Stromal cell of bone marrow (primary cell): ENCODE results near the gene RWDD1.
"Not testable (repeated sequence)": the region's sequence is repeated elsewhere in the genome, so short reads cannot be mapped to it uniquely, and the experiment has no call there.

Experiments used
- DNase-seq: peaks from one replicate; pipeline ENCODE4 v3.0.0-alpha.2; 2012; ENCODE audit warnings: low read depth

RWDD1 gene

DNA sequence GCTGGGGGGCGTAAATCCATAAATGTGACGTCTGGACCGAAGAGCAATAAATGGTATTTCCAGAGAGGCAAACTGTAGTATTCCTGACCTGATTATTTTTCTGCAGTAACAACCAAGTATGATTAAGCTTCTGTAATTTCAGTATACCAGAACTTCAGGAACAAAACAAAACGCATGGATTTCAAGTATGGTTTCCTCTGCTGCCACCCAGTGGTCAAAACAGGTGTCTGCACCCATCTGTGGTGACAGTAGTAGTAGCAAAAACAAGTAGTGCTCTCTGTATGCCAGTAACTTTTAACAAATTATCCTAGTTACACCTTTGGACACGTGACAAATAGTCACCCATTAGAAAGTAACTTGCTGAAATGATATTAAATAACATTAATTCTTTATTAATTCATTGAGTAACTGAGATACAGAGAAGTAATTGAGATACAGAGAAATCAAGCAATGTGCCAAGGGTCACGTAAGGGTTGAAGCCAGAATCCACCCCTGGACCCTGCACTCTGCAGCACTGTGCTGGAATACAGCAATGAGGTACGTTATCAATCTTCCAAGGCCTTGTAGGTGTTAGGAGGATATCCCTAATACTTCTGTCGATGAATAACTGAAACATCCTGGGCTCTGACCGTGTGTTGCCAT, 9.8 kb upstream of the RWDD1 start:
- DNase-seq, result peak; percentile 57

DNA sequence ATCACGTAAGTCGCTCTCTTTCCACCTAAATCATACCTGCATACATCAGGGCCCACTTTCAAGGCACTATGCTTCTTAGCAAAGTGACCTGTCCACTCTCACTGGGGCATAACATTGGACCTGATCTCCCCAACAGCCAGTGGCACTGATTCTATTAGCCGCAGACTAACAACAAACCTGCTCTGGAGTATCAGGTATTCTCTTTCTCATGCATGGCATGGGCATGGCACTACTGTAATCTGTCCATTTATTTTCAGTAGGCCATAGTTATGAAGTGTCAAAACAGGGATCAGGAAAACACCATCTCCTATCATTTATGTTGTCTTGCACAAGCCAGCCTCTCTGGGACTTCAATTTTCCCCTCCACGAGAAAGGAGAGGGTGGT, 9.3 kb upstream of the RWDD1 start:
- DNase-seq, result no peak

DNA sequence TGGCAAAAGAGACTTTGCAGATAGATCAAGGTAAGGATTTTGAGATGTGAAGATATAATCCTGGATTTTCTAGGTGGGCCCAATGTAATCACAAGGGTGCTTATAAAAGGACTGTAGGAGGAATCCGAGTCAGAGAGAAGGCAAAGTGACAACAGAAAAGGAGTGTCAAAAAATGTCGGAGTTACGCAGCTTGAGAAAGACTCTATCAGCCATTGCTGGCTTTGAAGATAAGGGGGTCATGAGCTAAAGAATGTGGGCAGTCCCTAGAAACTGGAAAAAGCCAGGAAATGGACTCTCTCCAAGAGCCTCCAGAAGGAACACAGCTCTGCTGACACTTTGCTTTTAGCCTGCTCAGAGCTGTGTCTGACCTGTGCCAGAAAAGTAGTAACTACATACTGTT, 8.7 kb upstream of the RWDD1 start:
- no peak for DNase-seq

DNA sequence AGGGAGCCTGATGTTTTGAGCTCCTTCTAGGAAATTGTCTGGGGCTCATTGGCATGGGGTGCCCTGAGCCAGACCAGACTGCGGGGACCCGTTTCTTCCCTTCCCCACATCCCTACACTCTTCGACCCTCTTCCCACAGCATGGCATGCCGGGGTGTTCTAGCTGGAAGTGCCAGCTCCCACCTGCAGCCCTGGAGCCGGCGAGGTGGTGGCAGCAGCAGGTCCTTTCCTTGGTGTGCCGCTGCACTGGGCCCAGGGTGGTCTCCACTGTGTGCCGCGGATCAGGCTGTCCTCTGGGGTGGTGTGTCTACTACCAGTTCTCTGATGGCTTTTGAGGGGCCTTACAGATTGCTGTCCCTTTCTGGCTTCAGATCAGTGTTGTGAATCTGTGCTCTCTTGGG, 7.5 kb upstream of the RWDD1 start:
- DNase-seq, result no peak

DNA sequence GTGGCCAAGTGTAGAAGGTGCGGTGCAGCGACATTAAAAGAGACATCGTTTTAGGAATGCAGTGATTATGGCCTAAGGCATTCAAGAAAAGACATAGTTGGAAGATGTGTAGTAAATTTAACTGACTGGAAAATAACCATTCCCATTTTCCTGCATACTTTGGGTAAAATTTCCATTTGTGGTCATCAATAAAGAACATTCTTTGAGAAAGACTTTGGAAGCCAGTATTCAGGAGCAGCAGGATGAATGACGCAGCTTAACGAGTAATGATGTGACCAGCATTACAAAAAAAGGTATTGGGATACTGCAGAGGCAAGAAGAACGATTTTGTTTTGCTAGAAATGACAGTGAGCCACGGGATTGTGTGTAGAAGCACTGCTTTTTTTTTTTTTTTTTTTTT, 7.0 kb upstream of the RWDD1 start:
- DNase-seq, result no peak

DNA sequence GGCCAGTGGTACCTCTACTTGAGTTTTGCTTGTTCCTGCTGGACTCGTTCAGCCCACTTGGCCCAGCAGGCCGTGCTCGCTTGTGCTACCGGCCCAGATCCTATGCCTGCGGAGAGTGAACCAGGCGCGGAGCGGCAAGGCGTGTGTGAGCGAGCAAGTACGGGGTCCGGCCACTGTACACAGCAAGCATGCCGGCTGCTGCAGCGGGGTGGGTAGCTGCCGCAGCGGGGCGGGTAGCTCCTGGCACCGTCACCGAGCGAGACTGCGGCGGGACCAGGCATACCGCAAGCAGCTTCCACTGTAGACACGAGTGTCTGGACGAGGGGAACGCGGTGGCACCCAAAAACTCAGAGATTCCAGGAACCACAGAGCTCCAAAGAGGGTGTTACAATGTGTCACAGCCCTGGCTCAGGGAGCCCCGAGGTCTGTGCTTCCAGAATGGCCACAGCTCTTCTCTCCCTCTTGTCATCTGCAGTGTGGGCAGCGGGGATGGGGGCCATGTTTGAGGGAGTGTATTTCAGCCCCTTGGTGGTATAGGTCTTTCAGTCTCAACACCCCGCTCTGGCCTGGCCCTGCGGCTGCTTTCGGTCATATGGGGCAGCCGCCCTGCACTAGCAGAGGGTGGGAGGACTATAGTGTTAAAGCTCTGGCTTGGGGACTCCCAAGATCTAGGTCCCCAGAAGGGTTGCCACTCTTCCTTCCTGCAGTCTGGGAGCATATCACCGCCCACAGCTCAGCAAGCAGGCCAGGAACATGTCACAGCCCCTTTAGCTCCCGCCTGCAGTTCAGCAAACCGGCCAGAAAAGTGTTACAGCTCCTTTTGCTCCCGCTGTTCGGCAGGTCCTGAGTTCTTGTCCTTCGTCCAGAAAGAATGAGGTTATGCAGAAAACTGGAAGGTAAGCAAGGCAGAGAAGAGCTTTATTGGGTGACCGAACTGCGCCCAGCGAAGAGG, 6.1 kb upstream of the RWDD1 start:
- DNase-seq, result no peak

DNA sequence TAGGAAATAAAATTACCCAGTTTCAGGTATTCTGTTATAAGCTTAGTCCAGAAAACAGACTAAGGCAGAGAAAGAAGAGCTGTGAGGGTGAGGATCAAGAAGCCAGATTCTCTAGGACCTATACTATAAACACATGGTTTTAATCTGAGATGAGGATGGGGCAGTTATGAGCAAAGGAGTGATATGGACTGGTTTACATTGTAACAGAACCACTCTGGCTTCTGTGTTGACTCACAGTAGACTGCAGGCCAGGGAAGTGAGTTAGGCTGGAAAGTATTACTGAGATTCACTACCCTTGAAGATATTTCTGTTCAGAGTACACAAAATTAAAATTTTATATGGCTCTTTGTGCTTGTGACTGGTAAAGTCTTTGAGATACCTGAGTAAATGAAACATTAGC, 3.2 kb upstream of the RWDD1 start:
- DNase-seq, result no peak

DNA sequence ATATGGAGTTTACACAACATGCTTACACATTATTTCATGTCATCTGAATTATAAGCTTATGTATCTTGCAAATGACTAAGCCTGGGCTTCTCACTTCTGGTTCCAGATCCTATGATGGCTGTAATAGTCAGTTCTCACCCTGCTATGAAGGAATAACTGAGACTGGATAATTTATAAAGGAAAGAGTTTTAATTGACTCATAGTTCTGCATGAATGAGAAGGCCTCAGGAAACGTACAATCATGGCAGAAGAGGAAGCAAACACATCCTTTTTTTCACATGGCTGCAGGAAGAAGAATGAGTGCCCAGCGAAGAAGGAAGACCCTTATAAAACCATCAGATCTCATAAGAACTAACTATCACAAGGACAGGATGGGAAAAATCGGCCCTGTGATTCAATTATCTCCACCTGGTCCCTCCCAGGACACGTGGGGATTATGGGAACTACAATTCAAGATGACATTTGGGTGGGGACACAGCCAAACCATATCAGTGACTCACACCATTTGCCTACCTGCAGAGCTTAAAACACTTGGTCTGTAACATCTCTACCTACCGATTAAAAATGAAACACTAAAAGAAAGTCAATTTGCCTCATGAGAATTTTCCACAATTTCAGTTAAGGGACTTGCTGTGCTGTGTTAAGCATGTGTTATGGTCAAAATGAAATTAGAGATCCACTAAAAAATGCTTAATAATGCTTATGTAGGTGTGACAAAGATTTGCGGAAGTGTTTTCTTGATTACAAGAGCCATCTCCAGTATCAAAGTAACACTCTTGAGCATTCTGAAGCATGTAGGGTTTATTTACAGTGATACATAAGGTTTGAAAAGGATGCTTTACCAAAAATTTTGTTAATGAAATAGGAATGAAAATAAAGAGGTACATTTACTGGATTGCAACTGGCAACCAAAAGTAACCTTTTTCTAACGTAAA, 2.2 kb upstream of the RWDD1 start:
- DNase-seq, result no peak

DNA sequence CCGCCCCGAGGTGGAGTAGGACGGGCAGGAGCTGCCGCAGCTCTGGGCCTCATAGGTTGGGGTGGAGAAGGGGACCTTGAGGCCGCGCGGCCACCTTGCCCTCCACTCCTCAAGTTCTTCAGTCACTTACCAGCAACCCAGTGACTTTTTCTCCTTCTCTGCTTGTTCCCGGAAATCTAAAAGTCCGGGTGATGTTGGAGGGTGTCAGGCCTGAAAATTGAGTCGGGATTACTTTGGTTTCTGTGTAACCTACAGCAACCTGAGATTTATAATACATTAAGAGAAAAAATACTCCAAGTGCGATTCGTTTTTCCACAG, 338 bp downstream of the RWDD1 start:
- no peak for DNase-seq

DNA sequence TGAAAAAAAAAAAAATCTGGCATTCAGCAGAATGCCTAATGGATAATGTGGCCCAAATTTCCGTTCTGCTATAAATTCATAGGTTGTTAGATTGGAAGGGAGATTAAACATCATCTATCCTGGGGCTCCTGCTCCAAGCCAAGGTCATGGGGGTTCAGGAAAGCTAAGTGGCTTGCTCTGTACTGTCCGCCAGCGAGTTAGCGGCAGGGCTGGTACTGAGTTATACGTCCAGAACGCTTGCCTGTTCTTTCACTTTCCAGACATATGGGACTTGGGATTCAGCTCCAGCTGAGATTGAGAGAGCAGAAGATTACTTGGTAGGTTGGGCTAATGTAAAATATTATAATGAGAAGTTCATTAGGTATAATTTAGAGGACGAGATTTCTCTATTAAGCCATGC, 858 bp downstream of the RWDD1 start:
- no peak for DNase-seq

DNA sequence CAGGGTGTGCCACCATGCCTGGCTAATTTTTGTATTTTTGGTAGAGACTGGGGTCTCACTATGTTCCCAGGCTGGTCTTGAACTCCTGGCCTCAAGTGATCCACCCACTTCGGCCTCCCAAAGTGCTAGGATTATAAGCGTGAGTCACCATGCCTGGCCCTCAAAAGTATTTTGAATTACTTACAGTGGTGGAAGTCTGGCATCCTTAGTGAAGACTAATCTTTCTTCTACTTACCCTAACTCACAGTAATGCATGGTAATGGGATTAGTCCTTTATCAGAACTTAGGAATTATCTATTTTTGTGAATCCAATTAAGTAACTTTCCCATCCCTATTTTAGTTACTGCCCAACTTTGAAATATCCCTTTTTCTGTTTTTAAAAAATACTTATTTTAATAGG, 3.9 kb downstream of the RWDD1 start:
- DNase-seq, result no peak

DNA sequence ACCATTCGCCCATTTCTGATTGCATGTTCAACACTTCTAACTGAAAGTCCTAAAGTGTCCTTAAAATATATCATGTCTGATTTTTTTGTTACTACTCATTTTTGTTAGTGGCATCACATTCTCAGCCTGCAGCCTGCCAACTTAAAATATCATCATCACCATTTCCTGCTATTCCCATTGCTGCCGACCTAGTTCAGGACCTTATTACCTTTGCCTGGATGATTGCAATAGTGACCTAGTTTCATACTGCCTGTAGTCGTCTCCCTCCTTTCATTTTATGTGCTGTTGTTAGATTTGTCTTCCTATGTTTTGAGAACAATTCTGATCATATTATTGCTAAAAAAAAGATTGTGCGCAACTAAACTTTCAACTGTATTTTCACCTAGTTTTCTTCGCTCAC, 6.2 kb downstream of the RWDD1 start:
- DNase-seq, result no peak

DNA sequence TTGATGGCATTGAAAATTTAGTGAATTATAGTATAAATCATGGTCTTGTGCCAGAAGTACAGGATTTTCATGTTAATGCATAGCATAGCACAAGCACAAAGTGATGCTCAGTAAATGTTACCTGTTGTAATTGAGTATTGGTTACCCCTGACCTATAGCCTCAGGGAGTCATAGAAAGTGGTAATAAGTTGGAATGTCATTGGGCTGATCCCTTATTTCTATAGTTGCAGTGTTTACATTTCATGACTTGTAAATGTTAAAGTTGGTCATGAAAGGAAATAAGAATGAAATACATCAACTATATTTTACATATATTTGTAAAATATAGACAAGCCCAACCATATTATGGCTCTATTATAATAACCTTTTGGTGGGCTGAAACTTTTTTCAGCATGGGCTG, 7.0 kb downstream of the RWDD1 start:
- DNase-seq, result no peak

DNA sequence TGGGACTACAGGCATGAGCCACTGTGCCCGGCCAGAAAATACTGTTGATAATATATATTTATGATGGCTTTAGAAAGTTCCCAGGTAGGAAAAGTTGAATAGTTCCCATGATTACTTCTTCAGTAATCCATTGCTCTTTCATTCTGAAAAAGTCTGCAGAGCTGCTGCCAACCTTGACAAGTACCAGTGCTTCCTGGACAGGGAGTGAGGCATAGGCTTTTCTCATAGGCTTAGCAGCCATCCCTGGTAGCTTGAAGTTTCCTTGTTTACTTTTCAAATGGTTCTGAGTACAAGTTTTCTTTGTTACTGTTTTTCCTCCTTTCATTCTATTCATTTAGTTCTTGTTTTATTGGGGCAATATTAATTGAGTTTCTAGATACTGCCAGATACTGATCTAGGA, 7.8 kb downstream of the RWDD1 start:
- DNase-seq, result no peak

DNA sequence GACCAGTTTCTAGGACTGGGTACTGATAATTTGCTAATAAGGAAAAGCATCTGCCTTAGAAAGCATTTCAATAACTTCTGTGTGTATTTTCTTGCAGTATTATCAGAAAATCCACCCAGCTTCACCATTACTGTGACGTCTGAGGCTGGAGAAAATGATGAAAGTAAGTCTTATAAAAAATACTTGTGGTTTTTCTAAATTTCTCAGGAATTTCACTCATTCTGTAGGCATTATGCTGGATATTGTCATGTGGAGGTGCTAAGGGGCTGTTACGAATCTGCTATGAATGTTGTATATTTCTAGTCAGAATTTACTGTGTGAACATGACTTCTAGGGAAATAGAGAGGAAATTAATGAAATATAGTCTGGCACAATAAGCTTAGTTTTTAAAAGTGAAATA, 8.9 kb downstream of the RWDD1 start:
- no peak for DNase-seq

DNA sequence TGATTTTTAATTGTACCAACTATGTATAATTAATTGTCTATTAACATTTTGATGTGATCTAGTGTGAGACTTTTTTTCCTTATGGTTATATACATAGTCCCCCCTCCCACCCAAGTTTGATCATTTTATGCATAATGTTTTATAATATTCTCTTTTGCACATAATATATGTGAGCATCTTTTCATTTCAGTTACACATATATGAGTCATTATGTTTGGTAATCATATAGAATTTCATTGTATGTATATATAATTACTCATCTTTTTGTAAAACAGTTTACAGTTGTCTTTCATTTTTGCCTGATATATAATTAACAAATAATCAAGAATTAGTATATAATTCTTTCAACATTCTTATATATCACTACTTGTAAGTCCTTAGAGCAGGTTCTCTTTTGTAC, 15.0 kb downstream of the RWDD1 start:
- DNase-seq, result no peak

DNA sequence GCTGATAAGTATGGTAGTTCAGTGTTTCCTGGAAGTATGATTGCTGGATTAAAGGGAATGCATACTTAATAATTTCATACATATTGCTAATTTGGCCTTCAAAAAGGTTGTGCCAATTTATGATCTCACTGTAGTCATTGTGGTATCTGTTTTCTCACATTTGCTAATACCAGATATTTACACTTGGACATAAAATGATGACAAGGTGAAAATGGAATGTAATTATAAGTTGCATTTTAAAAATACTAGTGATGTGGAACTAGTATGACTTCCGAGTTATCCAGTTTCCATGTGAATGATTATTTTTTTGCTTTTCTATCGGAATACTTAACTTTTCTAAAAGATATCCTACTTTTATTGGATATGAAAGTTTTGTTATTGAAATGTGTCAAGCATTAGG, 15.4 kb downstream of the RWDD1 start:
- no peak for DNase-seq

DNA sequence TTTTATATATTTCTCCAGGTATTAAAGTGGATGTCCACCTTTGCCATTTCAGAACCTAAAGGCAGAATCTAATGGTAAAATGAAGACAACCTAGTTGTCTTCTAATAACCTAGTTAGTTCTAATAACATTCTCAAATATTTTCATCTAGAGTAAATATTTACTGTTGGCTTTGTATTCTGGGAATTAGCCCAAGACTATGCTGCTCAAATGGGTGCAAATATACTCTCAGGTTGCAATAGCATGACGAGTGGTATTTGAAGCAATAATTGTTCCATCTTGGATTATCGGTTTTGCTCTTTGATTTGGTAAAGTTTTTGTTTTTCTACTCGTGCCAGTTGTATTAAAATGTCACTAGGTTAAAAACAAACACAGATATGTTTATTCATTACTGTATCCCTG, 23.9 kb downstream of the RWDD1 start:
- no peak for DNase-seq

DNA sequence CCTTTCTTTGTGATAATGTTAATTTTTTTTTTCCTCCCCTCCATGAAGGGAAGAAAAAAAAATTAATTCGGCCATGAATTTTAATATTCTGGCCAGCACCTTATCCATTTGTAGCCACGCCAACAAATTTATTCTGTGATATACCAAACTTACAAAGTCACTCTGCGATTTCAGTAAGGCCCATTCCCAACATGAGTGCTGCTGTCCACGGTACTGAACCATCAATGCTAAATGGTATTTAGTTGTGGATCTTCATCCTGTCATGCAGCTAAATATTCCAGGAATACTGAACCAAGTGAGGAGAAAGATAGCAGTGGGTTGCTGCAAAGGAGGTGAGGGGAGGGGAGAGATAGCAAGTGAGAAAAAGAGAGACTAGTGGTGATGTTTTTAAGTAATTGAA, 25.5 kb downstream of the RWDD1 start:
- DNase-seq, result no peak

DNA sequence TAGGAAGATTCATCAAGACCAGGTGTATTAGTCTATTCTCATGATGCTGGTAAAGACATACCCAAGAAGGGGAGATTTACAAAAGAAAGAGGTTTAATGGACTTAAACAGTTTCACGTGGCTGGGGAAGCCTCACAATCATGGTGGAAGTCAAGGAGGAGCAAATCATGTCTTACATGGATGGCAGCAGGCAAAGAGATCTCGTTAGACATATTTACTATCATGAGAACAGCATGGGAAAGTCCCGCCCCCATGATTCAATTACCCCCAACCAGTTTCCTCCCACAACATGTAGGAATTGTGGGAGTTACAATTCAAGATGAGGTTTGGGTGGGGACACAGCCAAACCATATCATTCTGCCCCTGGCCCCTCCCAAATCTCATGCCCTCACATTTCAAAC, 32.6 kb downstream of the RWDD1 start:
- not testable (repeated sequence) for DNase-seq

DNA sequence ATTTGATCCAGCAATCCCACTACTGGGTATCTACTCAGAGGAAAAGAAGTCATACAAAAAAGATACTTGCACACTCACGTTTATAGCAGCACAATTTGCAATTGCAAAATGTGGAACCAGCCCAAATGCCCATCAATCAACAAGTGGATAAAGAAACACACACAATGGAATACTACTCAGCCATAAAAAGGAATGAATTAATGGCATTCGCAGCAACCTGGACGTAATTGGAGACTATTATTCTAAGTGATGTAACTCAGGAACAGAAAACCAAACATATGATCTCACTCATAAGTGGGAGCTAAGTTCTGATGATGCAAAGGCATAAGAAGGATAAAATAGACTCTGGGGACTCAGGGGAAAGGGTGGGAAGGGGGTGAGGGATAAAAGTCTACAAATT, 33.6 kb downstream of the RWDD1 start:
- not testable (repeated sequence) for DNase-seq

DNA sequence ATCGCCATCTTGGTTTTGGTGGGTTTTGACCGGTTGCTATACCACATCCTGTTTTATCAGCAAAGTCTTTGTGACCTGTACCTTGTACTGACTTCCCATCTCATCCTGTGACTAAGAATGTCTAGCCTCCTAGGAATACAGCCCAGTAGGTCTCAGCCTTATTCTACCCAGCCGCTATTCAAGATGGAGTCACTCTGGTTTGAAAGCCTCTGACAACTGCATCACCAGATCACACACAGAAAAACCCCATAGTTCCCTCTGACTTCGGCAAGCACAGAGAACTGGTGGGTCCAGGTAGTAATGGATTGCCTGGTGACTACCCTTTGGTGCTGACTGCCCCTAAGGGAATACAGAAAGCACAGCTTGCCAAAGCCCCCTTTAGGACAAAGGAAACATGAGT, 34.6 kb downstream of the RWDD1 start:
- no peak for DNase-seq

DNA sequence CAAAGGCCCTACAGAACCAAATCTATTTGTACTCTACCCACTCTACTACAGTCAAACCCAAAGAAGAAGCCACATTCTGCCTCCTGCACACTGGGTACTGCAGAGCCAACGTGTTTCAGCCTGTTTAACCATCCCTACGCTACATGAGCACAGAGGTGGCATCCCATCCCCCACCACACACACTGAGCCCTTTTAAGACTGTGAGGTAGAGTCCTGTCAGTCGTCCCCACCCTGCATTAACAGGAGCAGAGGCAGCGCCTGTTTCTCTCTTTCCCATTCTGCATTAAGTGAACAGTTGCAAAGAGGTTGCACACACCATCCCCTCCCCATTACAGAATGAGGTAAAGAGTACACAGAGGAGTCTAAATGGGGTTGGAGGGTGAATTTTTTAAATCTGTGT, 39.8 kb downstream of the RWDD1 start:
- DNase-seq, result no peak
